AG04450 (cell line): Measurements from ENCODE around the gene SLC3A2. TPM values are rescaled to one million over a fixed set of nuclear protein-coding genes. Genes with fewer than 3 reads are reported as not detected.
A peak's percentile ranks its signal among the peaks of the same experiment; 100 is the strongest.

Experiments used
- CTCF ChIA-PET: fragments of 300-600, 350-600 bp; formaldehyde crosslinking; extraction: SDS; loops from one replicate; lab custom pipeline; 2022; ENCODE audit warnings: antibody characterized with exemption, inconsistent platforms; lab: Charles Lee
- POLR2A ChIA-PET: fragments of 350-600 bp; formaldehyde crosslinking; extraction: SDS; loops from one replicate; lab custom pipeline; 2021; ENCODE audit warnings: antibody characterized with exemption, inconsistent platforms; lab: Yijun Ruan, JAX
- DNase-seq: peaks from one replicate; pipeline ENCODE4 v3.0.0-alpha.2; 2011; ENCODE audit warnings: low read depth, low spot score
- H3K27ac ChIP-seq: one replicate; pipeline ENCODE4 v1.5.1; 2012; ENCODE audit warnings: low read depth, low read length, control low read depth
- H3K27me3 ChIP-seq: one replicate; pipeline ENCODE4 v1.6.0; 2012; ENCODE audit warnings: low read length; ENCODE audit not compliant: control insufficient read depth, insufficient read depth
- H3K4me3 ChIP-seq: 2 replicates; pipeline ENCODE4 v1.5.1; 2011; ENCODE audit warnings: mild to moderate bottlenecking, low read depth, low read length, control low read depth
- H3K9me3 ChIP-seq: 2 replicates; pipeline ENCODE4 v1.5.1; 2012; ENCODE audit warnings: low read length; ENCODE audit not compliant: control insufficient read depth, insufficient read depth
- polyA plus RNA-seq: library from polyadenylated mRNA; depleted of rRNA; stranded (reverse); fragments of >200 nt; gene quantifications from 2 replicates; pipeline ENCODE4 v1.2.3, GENCODE V29; 2011
- TF ChIP-seq, protein P1 (sequence below): IDR thresholded peaks from 2 replicates; pipeline ENCODE4 v1.5.1; 2011; ENCODE audit warnings: low read depth, low read length, control low read depth, inconsistent platforms

SLC3A2 gene
- polyA plus RNA-seq, 1 experiment = 263 TPM

DNA sequence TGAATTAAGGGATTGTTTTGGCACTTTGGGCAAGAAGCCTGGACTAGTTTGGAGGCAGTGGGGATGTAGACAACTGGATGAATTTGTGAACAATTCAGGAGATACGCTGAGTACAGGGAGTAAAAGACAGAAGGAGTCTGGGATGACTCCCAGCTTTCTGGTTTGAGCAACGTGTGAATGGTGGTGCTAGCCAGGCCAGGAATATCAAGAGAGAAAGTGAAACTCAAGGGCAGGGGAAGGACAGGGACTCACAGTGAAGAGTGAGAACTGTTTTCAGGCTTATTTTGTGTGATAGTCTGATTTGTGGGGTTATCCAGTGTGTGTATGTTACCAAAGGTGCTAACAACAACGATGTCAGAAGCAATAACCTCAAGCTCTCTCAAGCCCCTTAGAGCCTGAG lies 24.6 kb downstream of the SLC3A2 start:
- no peaks in the 10 kb centered on the region; the same call in 1 of the 2 replicates for H3K9me3 ChIP-seq
- H3K27me3 ChIP-seq = peaks cover 14% of the 10 kb centered on the region
- CTCF ChIA-PET = interaction anchor here (0.6 to 14.6 kb wide), 34 partner anchors 8 to 1281 kb away, joined by 3 to 567 read pairs (median 6); partner anchors contain the start of genes CHRM1, SLC3A2 and STIP1
- H3K27ac ChIP-seq = no peak overlapping the region
- POLR2A ChIA-PET = no interaction called here
- H3K4me3 ChIP-seq = no peak overlapping the region
- TF ChIP-seq, protein P1, sequence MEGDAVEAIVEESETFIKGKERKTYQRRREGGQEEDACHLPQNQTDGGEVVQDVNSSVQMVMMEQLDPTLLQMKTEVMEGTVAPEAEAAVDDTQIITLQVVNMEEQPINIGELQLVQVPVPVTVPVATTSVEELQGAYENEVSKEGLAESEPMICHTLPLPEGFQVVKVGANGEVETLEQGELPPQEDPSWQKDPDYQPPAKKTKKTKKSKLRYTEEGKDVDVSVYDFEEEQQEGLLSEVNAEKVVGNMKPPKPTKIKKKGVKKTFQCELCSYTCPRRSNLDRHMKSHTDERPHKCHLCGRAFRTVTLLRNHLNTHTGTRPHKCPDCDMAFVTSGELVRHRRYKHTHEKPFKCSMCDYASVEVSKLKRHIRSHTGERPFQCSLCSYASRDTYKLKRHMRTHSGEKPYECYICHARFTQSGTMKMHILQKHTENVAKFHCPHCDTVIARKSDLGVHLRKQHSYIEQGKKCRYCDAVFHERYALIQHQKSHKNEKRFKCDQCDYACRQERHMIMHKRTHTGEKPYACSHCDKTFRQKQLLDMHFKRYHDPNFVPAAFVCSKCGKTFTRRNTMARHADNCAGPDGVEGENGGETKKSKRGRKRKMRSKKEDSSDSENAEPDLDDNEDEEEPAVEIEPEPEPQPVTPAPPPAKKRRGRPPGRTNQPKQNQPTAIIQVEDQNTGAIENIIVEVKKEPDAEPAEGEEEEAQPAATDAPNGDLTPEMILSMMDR = no peak
- DNase-seq = no peak

DNA sequence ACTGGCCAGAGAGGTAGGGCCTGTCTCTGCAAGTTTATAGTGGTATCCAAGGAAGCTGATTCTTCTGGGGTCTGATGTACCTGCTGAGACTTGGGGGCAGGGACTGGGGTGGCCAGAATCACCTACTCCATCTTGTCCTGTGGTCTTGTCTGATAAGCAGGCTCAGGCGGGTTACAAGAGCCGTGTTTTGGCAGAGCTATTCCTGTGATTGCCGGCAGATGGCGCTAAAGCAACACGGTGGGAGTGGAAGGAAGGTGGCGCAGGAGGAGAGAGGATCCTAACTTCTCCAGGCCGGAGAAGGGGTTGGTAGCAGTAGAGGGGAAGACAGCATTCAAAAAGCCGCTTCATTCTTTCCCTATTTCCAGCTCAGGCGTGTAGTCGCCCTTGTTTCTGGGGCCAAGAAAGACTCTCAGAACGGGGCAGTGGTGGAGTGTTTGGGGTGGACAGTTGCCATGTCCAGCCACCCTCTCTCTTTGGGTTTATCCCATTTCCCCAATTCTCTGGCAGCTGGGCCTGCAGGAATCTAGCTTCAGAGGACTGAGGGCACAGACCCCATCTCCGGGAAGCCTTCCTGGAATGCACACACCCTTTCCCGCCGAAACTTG lies 25.3 kb downstream of the SLC3A2 start:
- Histone ChIP-seq H3K27ac (no peak overlapping the region), H3K27me3 (peaks cover 14% of the 10 kb centered on the region), H3K4me3 (no peak overlapping the region), H3K9me3 (no peaks in the 10 kb centered on the region; the same call in 1 of the 2 replicates)
- TF ChIP-seq, protein P1 = peak; percentile 100
- CTCF ChIA-PET = interaction anchor here (0.5 to 14.6 kb wide), 37 partner anchors 9 to 1280 kb away, joined by 3 to 567 read pairs (median 6); partner anchors contain the start of genes CHRM1, SLC3A2 and STIP1
- peak; percentile 69 for DNase-seq
- POLR2A ChIA-PET = no interaction called here

DNA sequence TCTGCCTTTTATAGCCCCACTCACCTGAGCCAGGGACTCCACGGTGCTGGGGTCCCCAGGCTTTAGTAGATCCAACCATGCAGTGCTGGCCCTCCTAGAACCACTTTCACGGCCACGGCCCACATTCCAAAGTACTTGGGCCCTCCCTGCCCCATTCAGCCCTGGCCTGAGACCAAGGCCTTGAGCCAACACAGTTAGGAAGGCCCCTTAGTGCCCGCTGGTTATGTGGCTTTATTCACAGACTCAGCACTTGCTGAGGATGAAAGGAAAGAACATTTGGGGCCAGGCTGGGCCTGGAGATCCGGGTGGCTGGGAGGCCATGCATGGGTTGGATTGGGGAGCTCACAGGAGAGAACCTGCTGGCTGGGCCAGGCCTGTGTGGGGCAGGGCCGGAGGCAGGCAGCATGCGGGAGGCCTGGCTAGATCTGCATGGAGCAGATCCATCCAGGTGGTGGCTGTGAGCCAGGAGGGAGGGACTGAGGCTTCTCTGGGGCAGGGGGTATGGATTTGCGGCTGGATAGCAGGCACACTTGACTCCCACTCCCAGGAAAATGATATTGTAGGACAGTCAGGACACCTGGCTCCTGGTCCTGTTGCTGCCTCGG lies 27.9 kb downstream of the SLC3A2 start:
- ChIA-PET CTCF (interaction anchor here (0.5 to 14.6 kb wide), 9 partner anchors 14 to 127 kb away, joined by 3 to 567 read pairs (median 3); partner anchors contain the start of gene SLC22A8), POLR2A (no interaction called here)
- DNase-seq = no peak
- TF ChIP-seq, protein P1 = no peak
- no peak overlapping the region for H3K27ac ChIP-seq
- no peak overlapping the region for H3K4me3 ChIP-seq
- H3K9me3 ChIP-seq = no peaks in the 10 kb centered on the region; the same call in 1 of the 2 replicates
- H3K27me3 ChIP-seq = peaks cover 11% of the 10 kb centered on the region

DNA sequence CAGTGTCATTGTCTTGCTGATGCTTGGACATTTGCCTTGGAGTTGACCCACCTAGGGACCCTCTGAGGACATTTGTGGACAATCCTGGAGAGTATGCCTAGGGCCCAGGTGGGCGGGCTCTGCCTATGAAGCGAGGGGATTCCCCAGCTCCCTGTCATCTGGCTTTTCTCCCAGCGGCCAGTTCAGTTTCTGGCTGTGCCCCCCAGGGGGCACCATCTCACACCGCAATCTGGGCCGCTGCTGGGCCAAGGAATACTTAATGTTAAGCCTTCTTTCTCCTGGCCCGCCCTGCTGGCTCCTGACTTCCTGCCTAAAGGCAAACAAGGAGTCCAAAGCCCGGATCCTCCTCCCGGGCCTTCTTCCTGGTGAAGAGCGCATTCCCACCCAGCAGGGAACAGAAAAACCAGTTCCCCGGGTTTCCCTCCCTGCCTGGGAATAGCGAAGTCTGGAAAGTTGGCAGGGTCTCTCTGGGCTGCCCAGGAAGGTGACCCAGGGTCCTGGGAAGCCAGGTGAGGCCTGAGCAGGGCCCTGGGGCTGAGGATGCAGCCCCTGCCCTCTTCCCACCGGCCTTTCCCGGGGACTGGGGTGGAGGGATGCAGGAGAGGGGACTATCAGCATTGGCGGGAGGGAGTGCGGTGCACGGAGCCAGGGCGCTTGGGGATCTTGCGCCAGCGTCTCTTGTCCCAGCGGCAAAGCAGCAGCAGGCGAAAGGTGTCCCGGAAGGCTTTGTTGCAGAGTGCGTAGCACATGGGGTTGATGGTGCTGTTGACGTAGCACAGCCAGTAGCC lies 28.6 kb downstream of the SLC3A2 start:
- ChIA-PET POLR2A (interaction anchor here (0.5 kb wide), 1 partner anchor 65 kb away, joined by 5 read pairs; no protein-coding TSS in a partner anchor), CTCF (interaction anchor here (0.5 to 14.6 kb wide), 8 partner anchors 13 to 126 kb away, joined by 3 to 567 read pairs (median 3); partner anchors contain the start of gene SLC22A8)
- no peaks in the 10 kb centered on the region; the same call in 1 of the 2 replicates for H3K9me3 ChIP-seq
- H3K27ac ChIP-seq = no peak overlapping the region
- no peak overlapping the region for H3K4me3 ChIP-seq
- TF ChIP-seq, protein P1 = peak; percentile 77
- peak; percentile 39 for DNase-seq
- H3K27me3 ChIP-seq = peaks cover 11% of the 10 kb centered on the region
